Neuronal stem cell (in vitro differentiated cells): ENCODE measurements around the gene RASD2.

Experiments
- DNase-seq: peaks from one replicate; pipeline ENCODE4 v3.0.0-alpha.2; 2013; ENCODE audit warnings: low spot score
- H2AFZ ChIP-seq: one replicate; pipeline ENCODE4 v1.6.1; 2013; ENCODE audit warnings: mild to moderate bottlenecking, low read length, inconsistent platforms
- H2AK5ac ChIP-seq: 2 replicates; pipeline ENCODE4 v1.6.1; 2013; ENCODE audit warnings: low read depth, mild to moderate bottlenecking, inconsistent platforms, low read length, moderate library complexity, mixed read lengths
- H2BK120ac ChIP-seq: 2 replicates; pipeline ENCODE4 v1.6.1; 2013; ENCODE audit warnings: low read depth, mild to moderate bottlenecking, inconsistent platforms, low read length, moderate library complexity, mixed read lengths
- H2BK12ac ChIP-seq: one replicate; pipeline ENCODE4 v1.6.1; 2013; ENCODE audit warnings: low read length, inconsistent platforms
- H2BK15ac ChIP-seq: 2 replicates; pipeline ENCODE4 v1.6.1; 2013; ENCODE audit warnings: mild to moderate bottlenecking, low read length, inconsistent platforms, mixed read lengths
- H2BK5ac ChIP-seq: one replicate; pipeline ENCODE4 v1.6.1; 2013; ENCODE audit warnings: inconsistent platforms, mild to moderate bottlenecking, low read length, moderate library complexity
- H3K14ac ChIP-seq: one replicate; pipeline ENCODE4 v1.6.1; 2013; ENCODE audit warnings: low read length, inconsistent platforms
- H3K18ac ChIP-seq: 2 replicates; pipeline ENCODE4 v1.6.1; 2013; ENCODE audit warnings: low read length, inconsistent platforms
- H3K23ac ChIP-seq: 2 replicates; pipeline ENCODE4 v1.6.1; 2013; ENCODE audit warnings: low read depth, mild to moderate bottlenecking, mixed read lengths, low read length, inconsistent platforms; ENCODE audit not compliant: poor library complexity
- H3K27ac ChIP-seq: replicated peaks from 3 replicates; pipeline ENCODE4 v1.5.1; 2013; ENCODE audit warnings: low read length, inconsistent platforms
- H3K27me3 ChIP-seq, 3 experiments: 2 replicates each; pipeline ENCODE4 v1.6.1; 2013; ENCODE audit warnings: low read length in 3 of 3, mild to moderate bottlenecking in 2 of 3, inconsistent platforms in 1 of 3, low read depth in 1 of 3, mixed read lengths in 1 of 3, moderate library complexity in 1 of 3; ENCODE audit not compliant: control insufficient read depth in 3 of 3, insufficient read depth in 3 of 3
- H3K36me3 ChIP-seq, 2 donors: replicated peaks in 1 of 2; 2 replicates each; pipeline ENCODE4 v1.6.1; 2013; ENCODE audit warnings: low read length in 2 of 2; ENCODE audit not compliant: control insufficient read depth in 2 of 2, insufficient read depth in 2 of 2
- H3K4ac ChIP-seq: 2 replicates; pipeline ENCODE4 v1.6.1; 2013; ENCODE audit warnings: inconsistent platforms, mild to moderate bottlenecking, low read length, moderate library complexity
- H3K4me1 ChIP-seq, 2 donors: 1 replicate in 1 of 2; 2 replicates in 1 of 2; pipeline ENCODE4 v1.6.1; 2013; ENCODE audit warnings: low read length in 2 of 2, low read depth in 1 of 2; ENCODE audit not compliant: control insufficient read depth in 2 of 2, insufficient read depth in 1 of 2
- H3K4me2 ChIP-seq: one replicate; pipeline ENCODE4 v1.6.1; 2013; ENCODE audit warnings: mild to moderate bottlenecking, low read length, inconsistent platforms; ENCODE audit not compliant: insufficient read depth, poor library complexity, severe bottlenecking
- H3K4me3 ChIP-seq, 2 donors: 2 replicates each; pipeline ENCODE4 v1.5.1; 2013; ENCODE audit warnings: low read length in 2 of 2, mild to moderate bottlenecking in 2 of 2, inconsistent platforms in 1 of 2, moderate library complexity in 1 of 2
- H3K79me1 ChIP-seq: one replicate; pipeline ENCODE4 v1.6.1; 2013; ENCODE audit warnings: low read depth, mild to moderate bottlenecking, inconsistent platforms, low read length, moderate library complexity
- H3K9ac ChIP-seq: one replicate; pipeline ENCODE4 v1.6.1; 2013; ENCODE audit warnings: mild to moderate bottlenecking, low read depth, low read length, inconsistent platforms; ENCODE audit not compliant: poor library complexity
- H3K9me3 ChIP-seq, 2 donors: replicated peaks in 1 of 2; 2 replicates each; pipeline versions ENCODE3 to v1.6.1; 2013; ENCODE audit warnings: low read length in 2 of 2, mild to moderate bottlenecking in 2 of 2, inconsistent platforms in 1 of 2, low read depth in 1 of 2, mixed read lengths in 1 of 2, moderate library complexity in 1 of 2; ENCODE audit not compliant: control insufficient read depth in 2 of 2, insufficient read depth in 1 of 2
- H4K8ac ChIP-seq: one replicate; pipeline ENCODE4 v1.6.1; 2013; ENCODE audit warnings: low read depth, mild to moderate bottlenecking, inconsistent platforms, low read length, moderate library complexity
- H4K91ac ChIP-seq: one replicate; pipeline ENCODE4 v1.6.1; 2013; ENCODE audit warnings: low read length, low read depth, mild to moderate bottlenecking, inconsistent platforms; ENCODE audit not compliant: poor library complexity
- WGBS, 2 donors: extraction: QIAGEN DNeasy Blood & Tissue Kit; methylation state at CpG; one replicate each; pipeline ENCODE4 v1.1.7; 2013; ENCODE audit warnings: missing lambda C conversion rate in 2 of 2, mixed read lengths in 1 of 2; ENCODE audit not compliant: insufficient read length in 2 of 2, insufficient replicate concordance in 1 of 2; ENCODE audit errors: extremely low coverage in 2 of 2; 5-methylcytosine and 5-hydroxymethylcytosine counted together

RASD2 gene

GRCh38 chr22:35570686-35571194 lies 30.1 kb downstream of the RASD2 start:
- Histone ChIP-seq H2BK12ac (no peak overlapping the region), H3K9ac (peak overlapping the region; percentile 67), H3K27me3 (peaks cover 0 to 34% (median 0%) of the 10 kb centered on the region in 3 experiments), H3K4me3 (peak overlapping the region in 1 of 2 donors; percentile 21), H3K4me1 (peaks cover 14 to 17% of the 10 kb centered on the region in 2 donors), H3K14ac (no peak overlapping the region), H3K27ac (no peak overlapping the region), H2BK120ac (peak overlapping the region; percentile 36), H2AFZ (no peak overlapping the region), H3K23ac (no peak overlapping the region), H2AK5ac (peak overlapping the region; percentile 66), H3K4ac (no peak overlapping the region), H3K36me3 (no peaks in the 10 kb centered on the region), H3K18ac (peak overlapping the region; percentile 71), H2BK5ac (no peak overlapping the region), H4K8ac (peak overlapping the region; percentile 54), H4K91ac (no peak overlapping the region), H3K9me3 (no peaks in the 10 kb centered on the region), H3K79me1 (peaks cover 2% of the 10 kb centered on the region), H2BK15ac (peak overlapping the region; percentile 44), H3K4me2 (no peak overlapping the region)
- WGBS, 2 donors, result no CpG with 5 or more reads among the region's 14 CpGs
- no peak for DNase-seq

DNA sequence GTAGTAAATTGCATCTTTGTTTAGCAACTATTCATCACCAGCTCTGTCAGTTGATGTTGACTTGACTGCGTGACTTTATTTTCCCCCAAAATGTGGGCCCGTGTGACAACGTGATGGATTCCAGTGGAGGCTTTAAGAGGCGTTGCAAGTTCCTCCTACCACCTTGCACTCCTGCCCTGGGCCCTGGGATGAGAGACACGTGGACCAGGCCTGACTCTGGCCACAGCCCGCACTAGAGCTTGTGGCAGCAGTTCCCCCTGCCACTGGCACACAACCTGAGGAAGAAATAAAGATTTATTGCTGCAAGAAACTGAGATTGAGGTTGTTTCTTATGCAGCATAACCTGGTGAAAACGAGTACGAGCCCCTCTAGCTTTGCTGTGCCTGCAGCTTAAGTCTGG lies 31.9 kb downstream of the RASD2 start:
- no peak overlapping the region for H4K8ac ChIP-seq
- no peak overlapping the region for H3K4ac ChIP-seq
- no peaks in the 10 kb centered on the region for H3K36me3 ChIP-seq
- H3K4me1 ChIP-seq, result peaks cover 12% of the 10 kb centered on the region in 2 donors
- H3K23ac ChIP-seq, result no peak overlapping the region
- H2AK5ac ChIP-seq, result no peak overlapping the region
- H2BK15ac ChIP-seq, result no peak overlapping the region
- no peak overlapping the region for H2BK120ac ChIP-seq
- H3K27ac ChIP-seq, result no peak overlapping the region
- no peak overlapping the region for H2BK5ac ChIP-seq
- DNase-seq, result no peak
- H3K4me3 ChIP-seq, result no peak overlapping the region
- H3K9ac ChIP-seq, result no peak overlapping the region
- H3K14ac ChIP-seq, result no peak overlapping the region
- no peak overlapping the region for H4K91ac ChIP-seq
- peaks cover 0 to 34% (median 0%) of the 10 kb centered on the region in 3 experiments for H3K27me3 ChIP-seq
- no peak overlapping the region for H3K4me2 ChIP-seq
- H2BK12ac ChIP-seq, result no peak overlapping the region
- peaks cover 2% of the 10 kb centered on the region for H3K79me1 ChIP-seq
- WGBS, 2 donors, result no CpG with 5 or more reads among the region's 8 CpGs
- no peaks in the 10 kb centered on the region for H3K9me3 ChIP-seq
- H3K18ac ChIP-seq, result no peak overlapping the region
- H2AFZ ChIP-seq, result no peak overlapping the region

- H3K9ac ChIP-seq, result peak overlapping the region; percentile 3
These were observed 34.6 kb downstream of the RASD2 start for GRCh38 chr22:35575116-35575748.

GRCh38 chr22:35576671-35577070 lies 36.0 kb downstream of the RASD2 start:
- Histone ChIP-seq H2AFZ (no peak overlapping the region), H3K18ac (no peak overlapping the region), H4K91ac (no peak overlapping the region), H3K14ac (no peak overlapping the region), H2BK5ac (no peak overlapping the region), H3K4me3 (no peak overlapping the region), H2BK15ac (no peak overlapping the region), H3K4me1 (peaks cover 0 to 3% of the 10 kb centered on the region in 2 donors), H2BK120ac (no peak overlapping the region), H3K27ac (no peak overlapping the region), H3K4me2 (no peak overlapping the region), H3K9me3 (peaks cover 0 to 3% of the 10 kb centered on the region in 2 donors), H3K36me3 (peaks cover 0 to 3% of the 10 kb centered on the region in 2 donors), H2BK12ac (no peak overlapping the region), H3K4ac (no peak overlapping the region), H4K8ac (no peak overlapping the region), H3K23ac (no peak overlapping the region), H3K27me3 (peaks cover 0 to 5% (median 0%) of the 10 kb centered on the region in 3 experiments), H3K9ac (no peak overlapping the region), H3K79me1 (no peaks in the 10 kb centered on the region), H2AK5ac (no peak overlapping the region)
- DNase-seq, result no peak
- whole genome bisulfite sequencing, 2 donors, result no CpG with 5 or more reads among the region's 8 CpGs

More at GRCh38 chr22:35575116-35575748, 34.6 kb downstream of the RASD2 start:
- Histone ChIP-seq H3K4ac (no peak overlapping the region), H3K27ac (no peak overlapping the region), H2BK5ac (no peak overlapping the region), H3K4me3 (no peak overlapping the region), H3K18ac (peak overlapping the region; percentile 65), H3K23ac (no peak overlapping the region), H4K91ac (no peak overlapping the region), H3K14ac (no peak overlapping the region), H3K79me1 (peaks cover 2% of the 10 kb centered on the region), H2BK120ac (no peak overlapping the region), H3K27me3 (peaks cover 0 to 16% (median 0%) of the 10 kb centered on the region in 3 experiments), H2AK5ac (peak overlapping the region; percentile 78), H4K8ac (no peak overlapping the region), H3K36me3 (peaks cover 0 to 3% of the 10 kb centered on the region in 2 donors), H2BK12ac (no peak overlapping the region), H3K4me1 (peaks cover 0 to 3% of the 10 kb centered on the region in 2 donors), H3K9me3 (peaks cover 0 to 3% of the 10 kb centered on the region in 2 donors), H3K4me2 (no peak overlapping the region), H2AFZ (no peak overlapping the region), H2BK15ac (peak overlapping the region; percentile 82)
- DNase-seq, result no peak
- WGBS, 2 donors, result no CpG with 5 or more reads among the region's 15 CpGs
